ENCODE data around the gene MAD2L1BP. TPM values are rescaled to one million over a fixed set of nuclear protein-coding genes. Genes with fewer than 3 reads are reported as not detected.

The MAD2L1BP gene
- total and polyA plus RNA-seq, 2 of the 13 experiments (the other 11 are each of a cell fraction or from before 2014, with no cell fraction given) = 54.2 to 55.5 TPM

DNA sequence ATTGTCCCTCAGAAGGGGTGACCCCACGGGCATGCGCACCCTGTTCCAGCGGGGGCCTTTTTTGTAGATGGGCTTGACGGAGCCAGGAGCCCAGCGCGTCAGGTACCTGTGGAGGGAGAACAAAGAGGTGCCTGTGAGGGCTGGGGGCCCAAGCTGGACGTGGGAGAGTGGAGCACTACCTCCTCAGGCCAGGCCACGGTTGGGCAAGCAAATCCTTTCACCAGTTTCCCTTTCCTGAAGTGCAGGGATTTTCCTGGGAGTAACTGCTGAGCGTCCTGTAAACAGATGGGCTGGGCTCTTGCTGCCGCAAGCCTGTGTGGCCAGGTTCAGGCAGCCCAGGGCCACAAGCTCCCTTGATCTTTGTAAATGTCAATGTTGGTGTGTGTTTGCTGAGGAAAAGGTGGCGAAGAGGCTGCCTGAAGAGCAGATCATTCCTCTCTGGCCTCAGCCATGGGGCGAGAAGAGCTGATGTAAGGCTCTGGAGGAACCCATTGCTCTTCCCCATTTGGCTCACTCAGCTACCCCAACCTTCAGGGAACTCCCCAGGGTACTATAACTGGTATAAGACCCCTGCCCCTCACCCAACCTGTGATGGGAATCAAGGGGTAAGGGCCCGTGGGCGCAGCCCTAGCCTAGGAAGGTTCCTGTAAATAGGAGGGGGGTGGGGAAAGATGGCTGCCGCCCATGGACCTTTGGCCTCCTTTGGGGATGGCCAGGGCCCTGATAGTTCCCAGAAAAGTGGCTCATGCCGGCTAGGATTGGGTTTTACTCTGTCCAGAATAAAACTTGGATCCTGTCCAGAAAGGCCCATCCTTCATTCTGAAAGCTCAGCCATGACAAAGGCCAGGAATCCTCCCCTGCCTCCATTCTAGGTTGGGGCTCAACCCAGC, 36.4 kb downstream of the MAD2L1BP start (continued):
- TF ChIP-seq HNF4G (IDR thresholded peaks at IDR 0.05; ENCODE audit: borderline replicate concordance, low read depth, low read length) = no peak
- peak; percentile 10; the same call in 1 of the 2 replicates for TF ChIP-seq HNF4G (CRISPR knock-in tag; IDR thresholded peaks at IDR 0.05; ENCODE audit: borderline replicate concordance, low read depth)
- no peak for TF ChIP-seq DMTF1 (CRISPR knock-in tag; IDR thresholded peaks at IDR 0.05)
- no peak for TF ChIP-seq ZBTB2 (CRISPR knock-in tag; IDR thresholded peaks at IDR 0.05; ENCODE audit: low read depth)
- TF ChIP-seq SAP130 (CRISPR knock-in tag; IDR thresholded peaks at IDR 0.05; ENCODE audit: low read depth) = peak; percentile 86
- 0 out of 2 replicates have a peak, but pooled peaks have one; percentile 35 for TF ChIP-seq TFE3 (CRISPR knock-in tag; IDR thresholded peaks at IDR 0.05)
- peak; percentile 76 for TF ChIP-seq HNF4A (CRISPR knock-in tag; IDR thresholded peaks at IDR 0.05)
- TF ChIP-seq BHLHE40 (IDR thresholded peaks at IDR 0.05; ENCODE audit: low read length) = no peak
- TF ChIP-seq MIXL1 (CRISPR knock-in tag; IDR thresholded peaks at IDR 0.05) = peak; percentile 91; the same call in 1 of the 2 replicates
- peak; percentile 84 for TF ChIP-seq HIVEP1 (CRISPR knock-in tag; IDR thresholded peaks at IDR 0.05)
- peak; percentile 95 for TF ChIP-seq PHF21A (CRISPR knock-in tag; IDR thresholded peaks at IDR 0.05)
- no peak for TF ChIP-seq ZNF34 (CRISPR knock-in tag; IDR thresholded peaks at IDR 0.05; ENCODE audit: borderline replicate concordance)
- no peak for TF ChIP-seq CSRNP2 (CRISPR knock-in tag; conservative IDR thresholded peaks at IDR 0.05; ENCODE audit: low read depth)
- no peak for TF ChIP-seq ZNF841 (CRISPR knock-in tag; IDR thresholded peaks at IDR 0.05; ENCODE audit: borderline replicate concordance)
- no peak for TF ChIP-seq E2F1 (CRISPR knock-in tag; IDR thresholded peaks at IDR 0.05)
- TF ChIP-seq PBX2 (CRISPR knock-in tag; IDR thresholded peaks at IDR 0.05) = no peak
- no peak for TF ChIP-seq REL (CRISPR knock-in tag; conservative IDR thresholded peaks at IDR 0.05)
- no peak for TF ChIP-seq HOXD1 (CRISPR knock-in tag; IDR thresholded peaks at IDR 0.05)
- TF ChIP-seq KLF16 (CRISPR knock-in tag; IDR thresholded peaks at IDR 0.05) = peak in 1 of 2 experiments; percentile 57; a peak in 1 of 4 replicates
- no peak; a peak in 1 of 4 replicates for TF ChIP-seq MAFK (conservative IDR thresholded peaks at IDR 0.05 in 1 of 2, IDR thresholded peaks at IDR 0.05 in 1 of 2; ENCODE audit: low read length in 2 of 2)
